Hepatocyte (in vitro differentiated cells): ENCODE measurements around the gene GINM1.

Experiments
- CTCF ChIP-seq: fragments of 200-600 bp; sonication (generic); IDR thresholded peaks from 2 replicates; pipeline ENCODE4 v1.5.1; 2016; ENCODE audit warnings: antibody characterized with exemption, mild to moderate bottlenecking; ENCODE audit not compliant: poor library complexity
- EZH2phosphoT487 ChIP-seq: fragments of 200-600 bp; sonication (generic); IDR thresholded peaks from one replicate; pipeline ENCODE4 v1.6.1; 2018; ENCODE audit warnings: antibody characterized with exemption, mild to moderate bottlenecking, low read depth, moderate library complexity; ENCODE audit not compliant: unreplicated experiment, severe bottlenecking

GRCh38 chr6:149580880-149581279, 14.7 kb downstream of the GINM1 start:
- TF ChIP-seq EZH2phosphoT487: no peak
- no peak for TF ChIP-seq CTCF
